ENCODE measurements around the gene CCDC85A.

GRCh38 chr2:56267415-56267788 lies 83.6 kb downstream of the CCDC85A start:
- no peak for TF ChIP-seq POLR2A (IDR thresholded peaks at IDR 0.05; ENCODE audit: low read depth, low read length)
- TF ChIP-seq, protein P1, sequence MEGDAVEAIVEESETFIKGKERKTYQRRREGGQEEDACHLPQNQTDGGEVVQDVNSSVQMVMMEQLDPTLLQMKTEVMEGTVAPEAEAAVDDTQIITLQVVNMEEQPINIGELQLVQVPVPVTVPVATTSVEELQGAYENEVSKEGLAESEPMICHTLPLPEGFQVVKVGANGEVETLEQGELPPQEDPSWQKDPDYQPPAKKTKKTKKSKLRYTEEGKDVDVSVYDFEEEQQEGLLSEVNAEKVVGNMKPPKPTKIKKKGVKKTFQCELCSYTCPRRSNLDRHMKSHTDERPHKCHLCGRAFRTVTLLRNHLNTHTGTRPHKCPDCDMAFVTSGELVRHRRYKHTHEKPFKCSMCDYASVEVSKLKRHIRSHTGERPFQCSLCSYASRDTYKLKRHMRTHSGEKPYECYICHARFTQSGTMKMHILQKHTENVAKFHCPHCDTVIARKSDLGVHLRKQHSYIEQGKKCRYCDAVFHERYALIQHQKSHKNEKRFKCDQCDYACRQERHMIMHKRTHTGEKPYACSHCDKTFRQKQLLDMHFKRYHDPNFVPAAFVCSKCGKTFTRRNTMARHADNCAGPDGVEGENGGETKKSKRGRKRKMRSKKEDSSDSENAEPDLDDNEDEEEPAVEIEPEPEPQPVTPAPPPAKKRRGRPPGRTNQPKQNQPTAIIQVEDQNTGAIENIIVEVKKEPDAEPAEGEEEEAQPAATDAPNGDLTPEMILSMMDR (conservative IDR thresholded peaks at IDR 0.05; ENCODE audit: low read depth, low read length) = no peak
- no peak for TF ChIP-seq NFE2L2 (IDR thresholded peaks at IDR 0.05; ENCODE audit: low read depth, low read length)
- no peak for TF ChIP-seq USF2 (IDR thresholded peaks at IDR 0.05; ENCODE audit: low read depth, low read length)
- no peak for TF ChIP-seq CEBPB (IDR thresholded peaks at IDR 0.05; ENCODE audit: low read depth, low read length)
- no peak for TF ChIP-seq RFX5 (IDR thresholded peaks at IDR 0.05; ENCODE audit: low read depth, low read length)
- TF ChIP-seq RAD21 (IDR thresholded peaks at IDR 0.05; ENCODE audit: low read length) = no peak
- TF ChIP-seq, protein P2, sequence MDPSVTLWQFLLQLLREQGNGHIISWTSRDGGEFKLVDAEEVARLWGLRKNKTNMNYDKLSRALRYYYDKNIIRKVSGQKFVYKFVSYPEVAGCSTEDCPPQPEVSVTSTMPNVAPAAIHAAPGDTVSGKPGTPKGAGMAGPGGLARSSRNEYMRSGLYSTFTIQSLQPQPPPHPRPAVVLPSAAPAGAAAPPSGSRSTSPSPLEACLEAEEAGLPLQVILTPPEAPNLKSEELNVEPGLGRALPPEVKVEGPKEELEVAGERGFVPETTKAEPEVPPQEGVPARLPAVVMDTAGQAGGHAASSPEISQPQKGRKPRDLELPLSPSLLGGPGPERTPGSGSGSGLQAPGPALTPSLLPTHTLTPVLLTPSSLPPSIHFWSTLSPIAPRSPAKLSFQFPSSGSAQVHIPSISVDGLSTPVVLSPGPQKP (IDR thresholded peaks at IDR 0.05; ENCODE audit: borderline replicate concordance, low read depth, low read length) = no peak
- TF ChIP-seq MXI1 (IDR thresholded peaks at IDR 0.05; ENCODE audit: borderline replicate concordance, low read depth, low read length) = no peak
- no peak for TF ChIP-seq MAFK (IDR thresholded peaks at IDR 0.05; ENCODE audit: low read depth, low read length)

Data from IMR-90 (cell line).